ENCODE results near the gene RAB36. TPM values are rescaled to one million over a fixed set of nuclear protein-coding genes. Genes with fewer than 3 reads are reported as not detected.

Gene RAB36
- total RNA-seq, 2 donors from 2014 or later: 2.6 to 3.3 TPM

DNA sequence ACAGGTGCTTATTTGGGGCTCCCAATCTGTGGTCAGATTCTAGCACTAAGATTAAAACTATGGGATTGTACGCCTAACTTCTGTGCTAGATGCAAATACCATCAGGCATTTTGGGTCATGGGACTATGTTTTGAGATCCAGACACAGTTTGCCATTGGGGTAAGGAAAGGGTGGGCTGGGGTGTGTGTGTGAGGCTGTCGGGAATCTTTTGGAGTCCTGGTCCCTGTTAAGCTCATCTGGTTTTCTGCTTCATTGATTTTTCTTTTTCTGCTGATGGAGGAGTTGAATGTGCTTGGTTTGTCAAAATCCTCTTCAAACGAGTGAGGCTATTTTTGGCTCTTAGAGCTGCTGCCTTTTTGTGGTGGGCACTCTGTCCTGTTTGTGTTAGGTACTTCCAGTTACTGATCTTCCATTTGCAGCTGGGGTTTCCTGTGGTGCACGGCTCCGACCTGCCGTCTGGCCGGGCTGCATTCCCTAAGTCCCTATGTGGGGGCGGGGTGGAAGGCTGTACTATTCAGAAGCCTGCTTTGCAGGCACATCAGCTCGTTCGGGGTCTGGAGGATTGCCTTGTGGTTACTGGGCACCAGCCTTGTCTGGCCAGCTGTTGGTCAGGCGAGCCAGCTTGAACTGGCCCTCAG lies 37.9 kb downstream of the RAB36 start:
- Mint-ChIP-seq H3K27me3 (ENCODE audit: insufficient read depth) (peaks cover 9% of the 10 kb centered on the region), H3K4me3 (peak overlapping the region; percentile 62), H3K36me3 (ENCODE audit: low read depth) (peaks cover 43% of the 10 kb centered on the region), H3K9me3 (no peaks in the 10 kb centered on the region), H3K27ac (peak overlapping the region; percentile 78), H3K4me1 (peaks cover 55% of the 10 kb centered on the region)
- Histone ChIP-seq H3K27me3 (ENCODE audit: control insufficient read depth, insufficient read depth, low read length, poor library complexity, severe bottlenecking) (no peaks in the 10 kb centered on the region), H3K9ac (ENCODE audit: extremely low read depth, low read length, poor library complexity, severe bottlenecking) (peak overlapping the region; percentile 37), H3K36me3 (ENCODE audit: control insufficient read depth, insufficient read depth, low read length) (peaks cover 42% of the 10 kb centered on the region), H3K4me1 (ENCODE audit: control insufficient read depth, insufficient read depth, low read length) (no peaks in the 10 kb centered on the region), H3K9me3 (ENCODE audit: control insufficient read depth, low read length) (no peaks in the 10 kb centered on the region), H3K4me3 (ENCODE audit: low read length) (peak overlapping the region; percentile 94), H3K27ac (ENCODE audit: low read depth, low read length) (no peak overlapping the region)
- 7 to 13% methylated on average over 9 to 11 of the region's 11 CpGs for WGBS, 2 experiments (ENCODE audit: insufficient coverage in 1 of 2, insufficient read length in 1 of 2)
- peak; percentile 92 for DNase-seq
- TF ChIP-seq, protein P1, sequence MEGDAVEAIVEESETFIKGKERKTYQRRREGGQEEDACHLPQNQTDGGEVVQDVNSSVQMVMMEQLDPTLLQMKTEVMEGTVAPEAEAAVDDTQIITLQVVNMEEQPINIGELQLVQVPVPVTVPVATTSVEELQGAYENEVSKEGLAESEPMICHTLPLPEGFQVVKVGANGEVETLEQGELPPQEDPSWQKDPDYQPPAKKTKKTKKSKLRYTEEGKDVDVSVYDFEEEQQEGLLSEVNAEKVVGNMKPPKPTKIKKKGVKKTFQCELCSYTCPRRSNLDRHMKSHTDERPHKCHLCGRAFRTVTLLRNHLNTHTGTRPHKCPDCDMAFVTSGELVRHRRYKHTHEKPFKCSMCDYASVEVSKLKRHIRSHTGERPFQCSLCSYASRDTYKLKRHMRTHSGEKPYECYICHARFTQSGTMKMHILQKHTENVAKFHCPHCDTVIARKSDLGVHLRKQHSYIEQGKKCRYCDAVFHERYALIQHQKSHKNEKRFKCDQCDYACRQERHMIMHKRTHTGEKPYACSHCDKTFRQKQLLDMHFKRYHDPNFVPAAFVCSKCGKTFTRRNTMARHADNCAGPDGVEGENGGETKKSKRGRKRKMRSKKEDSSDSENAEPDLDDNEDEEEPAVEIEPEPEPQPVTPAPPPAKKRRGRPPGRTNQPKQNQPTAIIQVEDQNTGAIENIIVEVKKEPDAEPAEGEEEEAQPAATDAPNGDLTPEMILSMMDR (conservative IDR thresholded peaks at IDR 0.05): no peak

DNA sequence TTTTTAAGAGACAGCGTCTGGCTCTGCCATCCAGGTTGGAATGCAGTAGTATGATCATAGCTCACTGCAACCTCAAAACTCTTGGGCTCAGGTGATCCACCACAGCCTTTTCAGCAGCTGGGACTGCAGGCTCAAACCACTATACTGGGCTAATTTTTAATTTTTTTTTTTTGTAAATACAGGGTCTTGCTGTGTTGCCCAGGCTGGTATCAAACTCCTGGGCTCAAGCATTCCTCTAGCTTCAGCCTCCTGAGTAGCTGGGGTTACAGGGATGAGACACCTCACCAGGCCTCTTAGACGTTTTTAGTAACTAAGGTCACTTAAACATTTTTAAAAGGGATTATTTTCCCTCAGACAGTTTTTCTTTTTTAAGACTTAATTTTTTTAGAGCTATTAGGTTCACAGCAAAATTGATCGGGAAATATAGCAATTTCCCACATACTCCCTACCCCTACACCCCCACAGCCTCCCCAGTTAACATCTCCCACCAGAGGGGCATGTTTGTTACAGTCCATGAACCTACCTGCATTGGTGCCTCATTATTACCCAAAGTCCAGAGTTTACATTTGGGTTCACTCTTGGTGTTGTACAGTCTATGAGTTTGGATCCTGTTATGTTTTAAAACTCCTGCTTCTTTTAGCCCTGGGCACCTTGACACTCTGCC lies 39.0 kb downstream of the RAB36 start:
- H3K4me1 ChIP-seq (ENCODE audit: control insufficient read depth, insufficient read depth, low read length): no peaks in the 10 kb centered on the region

DNA sequence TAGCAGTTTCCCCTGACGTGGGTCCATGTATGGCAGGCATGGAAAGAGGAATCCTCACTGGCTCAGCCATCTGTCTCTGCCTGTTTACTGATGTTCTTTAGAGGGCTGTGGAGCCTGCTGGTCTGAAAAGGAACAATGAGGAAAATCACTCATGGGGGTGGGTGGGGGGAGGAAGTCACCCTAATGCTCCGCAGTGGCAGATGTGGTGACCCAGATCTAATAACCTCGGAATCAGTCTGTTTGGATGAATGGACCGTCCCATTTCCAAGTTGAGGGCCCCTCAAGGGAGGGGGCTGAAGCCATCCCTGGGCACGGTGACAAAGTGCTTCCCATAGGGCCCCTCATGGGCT lies 39.5 kb downstream of the RAB36 start:
- Histone ChIP-seq H3K27ac (ENCODE audit: low read depth, low read length) (peak overlapping the region; percentile 36), H3K4me1 (ENCODE audit: control insufficient read depth, insufficient read depth, low read length) (no peaks in the 10 kb centered on the region), H3K4me3 (ENCODE audit: low read length) (peak overlapping the region; percentile 94), H3K9ac (ENCODE audit: extremely low read depth, low read length, poor library complexity, severe bottlenecking) (no peak overlapping the region), H3K9me3 (ENCODE audit: control insufficient read depth, low read length) (no peaks in the 10 kb centered on the region), H3K27me3 (ENCODE audit: control insufficient read depth, insufficient read depth, low read length, poor library complexity, severe bottlenecking) (no peaks in the 10 kb centered on the region), H3K36me3 (ENCODE audit: control insufficient read depth, insufficient read depth, low read length) (peaks cover 49% of the 10 kb centered on the region)
- Mint-ChIP-seq H3K27me3 (ENCODE audit: insufficient read depth) (peaks cover 9% of the 10 kb centered on the region), H3K27ac (peak overlapping the region; percentile 45), H3K9me3 (no peaks in the 10 kb centered on the region), H3K4me1 (peaks cover 48% of the 10 kb centered on the region), H3K36me3 (ENCODE audit: low read depth) (peaks cover 50% of the 10 kb centered on the region), H3K4me3 (peak overlapping the region; percentile 62)
- TF ChIP-seq, protein P1 (conservative IDR thresholded peaks at IDR 0.05): no peak
- no peak for DNase-seq
- 86 to 90% methylated on average over 5 of the region's 5 CpGs for WGBS, 2 experiments (ENCODE audit: insufficient coverage in 1 of 2, insufficient read length in 1 of 2)

More for the DNA sequence above, 39.0 kb downstream of the RAB36 start:
- Histone ChIP-seq H3K36me3 (ENCODE audit: control insufficient read depth, insufficient read depth, low read length) (peaks cover 46% of the 10 kb centered on the region), H3K27ac (ENCODE audit: low read depth, low read length) (no peak overlapping the region), H3K9me3 (ENCODE audit: control insufficient read depth, low read length) (no peaks in the 10 kb centered on the region), H3K4me3 (ENCODE audit: low read length) (peak overlapping the region; percentile 94), H3K9ac (ENCODE audit: extremely low read depth, low read length, poor library complexity, severe bottlenecking) (peak overlapping the region; percentile 37), H3K27me3 (ENCODE audit: control insufficient read depth, insufficient read depth, low read length, poor library complexity, severe bottlenecking) (no peaks in the 10 kb centered on the region)
- no peaks in the 10 kb centered on the region for H3K9me3 Mint-ChIP-seq
- H3K36me3 Mint-ChIP-seq (ENCODE audit: low read depth): peaks cover 49% of the 10 kb centered on the region
- peak overlapping the region; percentile 45 for H3K27ac Mint-ChIP-seq
- TF ChIP-seq, protein P1 (conservative IDR thresholded peaks at IDR 0.05): no peak
- H3K4me3 Mint-ChIP-seq: peak overlapping the region; percentile 62
- peaks cover 9% of the 10 kb centered on the region for H3K27me3 Mint-ChIP-seq (ENCODE audit: insufficient read depth)
- DNase-seq: no peak
- 81 to 87% methylated on average over 3 of the region's 3 CpGs for WGBS, 2 experiments (ENCODE audit: insufficient coverage in 1 of 2, insufficient read length in 1 of 2)
- H3K4me1 Mint-ChIP-seq: peaks cover 50% of the 10 kb centered on the region
